HCT116 (cell line): ENCODE measurements around the gene TEX12. TPM values are rescaled to one million over a fixed set of nuclear protein-coding genes. Genes with fewer than 3 reads are reported as not detected.

Source experiments
- ATAC-seq: fragments of 200-7000 bp; cut with Tn5 transposase; 2 replicates; pipeline ENCODE4 v1.9.1; 2020; ENCODE audit warnings: mild to moderate bottlenecking, moderate library complexity
- BruUV-seq: library from RNA; stranded (reverse); fragments of 400-500 nt; replicated peaks from 2 replicates; lab custom pipeline; 2021; lab: Mats Ljungman, UMichigan
- CTCF ChIA-PET: fragments of 300-600 bp; sonication (Branson Sonifier 250); formaldehyde crosslinking; loops from one replicate; lab custom pipeline; 2021; ENCODE audit warnings: antibody characterized with exemption; lab: Charles Lee
- POLR2A ChIA-PET: fragments of 300-600, 350-600 bp; sonication (Branson Sonifier 250); formaldehyde crosslinking; loops from one replicate; lab custom pipeline; 2021; ENCODE audit warnings: antibody characterized with exemption; lab: Charles Lee
- RAD21 ChIA-PET, 2 experiments: fragments of 300-600 bp; sonication (Branson Sonifier 250); formaldehyde crosslinking; loops; one replicate each; lab custom pipeline; 2023; ENCODE audit warnings: low total read pairs in 2 of 2; ENCODE audit not compliant: uncharacterized antibody in 2 of 2, unreplicated experiment in 2 of 2, low non-redundant PET in 1 of 2; lab: Charles Lee
- DNase-seq: peaks from one replicate; pipeline ENCODE4 v3.0.0-alpha.2; 2010; ENCODE audit warnings: low read depth, low spot score
- H2AFZ ChIP-seq: fragments of 200-600 bp; shearing (Covaris generic), sonication (generic); 2 replicates; pipeline ENCODE4 v1.6.1; 2017; ENCODE audit warnings: low read depth, mixed run types, mixed read lengths, antibody characterized with exemption, low read length; ENCODE audit not compliant: poor library complexity, severe bottlenecking
- H3K27ac ChIP-seq: 2 replicates; pipeline ENCODE4 v1.5.1; 2012; ENCODE audit warnings: low read depth, low read length
- H3K27me3 ChIP-seq: fragments of 200-600 bp; sonication (generic); 2 replicates; pipeline ENCODE4 v1.6.1; 2016; ENCODE audit warnings: mixed run types, low read length, mixed read lengths; ENCODE audit not compliant: insufficient read depth
- H3K36me3 ChIP-seq, 2 experiments: fragments of 200-500 bp in 1 of 2; fragments of 200-600 bp in 1 of 2; sonication (Bioruptor generic) in 1 of 2; sonication (generic) in 1 of 2; 2 replicates each; pipeline versions ENCODE4 v1.5.1 to v1.6.1; 2014 to 2016; ENCODE audit warnings: low read length in 2 of 2, inconsistent platforms in 1 of 2, mixed read lengths in 1 of 2, mixed run types in 1 of 2; ENCODE audit not compliant: insufficient read depth in 2 of 2, control insufficient read depth in 1 of 2
- H3K4me1 ChIP-seq, 2 experiments: fragments of 200-600 bp in 1 of 2; sonication (generic) in 1 of 2; 2 replicates each; pipeline versions ENCODE4 v1.5.1 to v1.6.1; 2012 to 2017; ENCODE audit warnings: low read length in 2 of 2, inconsistent platforms in 1 of 2, mild to moderate bottlenecking in 1 of 2, mixed read lengths in 1 of 2, mixed run types in 1 of 2, moderate library complexity in 1 of 2; ENCODE audit not compliant: insufficient read depth in 2 of 2, control insufficient read depth in 1 of 2
- H3K4me2 ChIP-seq: fragments of 200-600 bp; sonication (generic); 2 replicates; pipeline ENCODE4 v1.6.1; 2017; ENCODE audit warnings: mixed run types, low read length, mixed read lengths
- H3K4me3 ChIP-seq, 2 experiments: fragments of 200-600 bp in 1 of 2; sonication (generic) in 1 of 2; replicated peaks in 1 of 2; 2 replicates each; pipeline ENCODE4 v1.5.1; 2011 to 2016; ENCODE audit warnings: low read length in 2 of 2, control low read depth in 1 of 2, low read depth in 1 of 2, mild to moderate bottlenecking in 1 of 2, mixed read lengths in 1 of 2, mixed run types in 1 of 2
- H3K79me2 ChIP-seq: fragments of 200-600 bp; sonication (generic); 2 replicates; pipeline ENCODE4 v1.6.1; 2017; ENCODE audit warnings: mild to moderate bottlenecking, mixed run types, low read length, moderate library complexity, mixed read lengths; ENCODE audit not compliant: insufficient read depth
- H3K9ac ChIP-seq: fragments of 200-600 bp; sonication (generic); 2 replicates; pipeline ENCODE4 v1.6.1; 2016; ENCODE audit warnings: low read length, mixed read lengths
- H3K9me2 ChIP-seq: fragments of 200-600 bp; sonication (generic), shearing (Covaris generic); 2 replicates; pipeline ENCODE4 v1.6.1; 2017; ENCODE audit warnings: mixed run types, mild to moderate bottlenecking, moderate library complexity; ENCODE audit not compliant: insufficient read depth
- H3K9me3 ChIP-seq, 2 experiments: fragments of 200-500 bp in 1 of 2; fragments of 200-600 bp in 1 of 2; sonication (Bioruptor generic) in 1 of 2; sonication (generic) in 1 of 2; 2 replicates each; pipeline ENCODE4 v1.6.1; 2014 to 2017; ENCODE audit warnings: low read length in 2 of 2, mixed read lengths in 2 of 2, inconsistent platforms in 1 of 2, low read depth in 1 of 2, mild to moderate bottlenecking in 1 of 2, mixed run types in 1 of 2, moderate library complexity in 1 of 2; ENCODE audit not compliant: control insufficient read depth in 1 of 2, insufficient read depth in 1 of 2
- H4K20me1 ChIP-seq: fragments of 200-600 bp; sonication (generic), shearing (Covaris generic); 2 replicates; pipeline ENCODE4 v1.6.1; 2017; ENCODE audit warnings: mixed run types, mild to moderate bottlenecking, moderate library complexity; ENCODE audit not compliant: insufficient read depth
- ATF3 ChIP-seq: IDR thresholded peaks from 2 replicates; pipeline ENCODE4 v1.6.1; 2012
- CBX3 ChIP-seq: IDR thresholded peaks from 2 replicates; pipeline ENCODE4 v1.6.1; 2012; ENCODE audit warnings: low read depth
- CEBPB ChIP-seq: IDR thresholded peaks from 2 replicates; pipeline ENCODE4 v1.6.1; 2012; ENCODE audit warnings: low read depth
- CTCF ChIP-seq, 3 experiments: fragments of 200-600 bp in 1 of 3; sonication (generic) in 1 of 3; IDR thresholded peaks in 2 of 3; conservative IDR thresholded peaks in 1 of 3; 2 replicates each; pipeline ENCODE4 v1.5.1; 2012 to 2017; ENCODE audit warnings: low read depth in 2 of 3, low read length in 2 of 3, antibody characterized with exemption in 1 of 3, borderline replicate concordance in 1 of 3, control low read depth in 1 of 3, mild to moderate bottlenecking in 1 of 3, mixed read lengths in 1 of 3, mixed run types in 1 of 3, moderate library complexity in 1 of 3; ENCODE audit not compliant: insufficient read depth in 1 of 3
- EGR1 ChIP-seq: IDR thresholded peaks from 2 replicates; pipeline ENCODE4 v1.6.1; 2012; ENCODE audit warnings: low read depth
- ELF1 ChIP-seq: IDR thresholded peaks from 2 replicates; pipeline ENCODE4 v1.6.1; 2012; ENCODE audit warnings: low read depth, borderline replicate concordance
- FOSL1 ChIP-seq: IDR thresholded peaks from 2 replicates; pipeline ENCODE4 v1.6.1; 2012; ENCODE audit warnings: low read depth
- POLR2A ChIP-seq: IDR thresholded peaks from 2 replicates; pipeline ENCODE4 v1.7.0; 2011; ENCODE audit warnings: borderline replicate concordance; ENCODE audit not compliant: insufficient read depth, insufficient read length; ENCODE audit errors: extremely low read depth
- POLR2AphosphoS5 ChIP-seq: IDR thresholded peaks from 2 replicates; pipeline ENCODE4 v1.6.1; 2011; ENCODE audit warnings: mild to moderate bottlenecking, low read depth, low read length, moderate library complexity
- RAD21 ChIP-seq: IDR thresholded peaks from 2 replicates; pipeline ENCODE4 v1.6.1; 2012; ENCODE audit warnings: low read depth, mild to moderate bottlenecking
- REST ChIP-seq: IDR thresholded peaks from 2 replicates; pipeline ENCODE4 v1.6.1; 2012; ENCODE audit warnings: low read depth
- TCF7L2 ChIP-seq: IDR thresholded peaks from 2 replicates; pipeline ENCODE4 v1.7.0; 2011; ENCODE audit warnings: borderline replicate concordance, inconsistent platforms; ENCODE audit not compliant: insufficient read depth, insufficient read length; ENCODE audit errors: extremely low read depth
- ZBTB33 ChIP-seq: IDR thresholded peaks from 2 replicates; pipeline ENCODE4 v1.6.1; 2011; ENCODE audit warnings: mild to moderate bottlenecking, low read length, moderate library complexity; ENCODE audit not compliant: insufficient replicate concordance; ENCODE audit errors: extremely low read depth
- ZFX ChIP-seq: fragments of 450-650 bp; IDR thresholded peaks from 2 replicates; pipeline ENCODE4 v1.6.1; 2017
- intact Hi-C: fragments of 100-400 bp; cut with micrococcal nuclease; formaldehyde crosslinking; loops from 2 replicates; pipeline ENCODE4 v1.10.0; 2022
- total RNA-seq: library from RNA; stranded (reverse); gene quantifications from one replicate; pipeline ENCODE4 v1.2.1, GENCODE V29; 2021; ENCODE audit not compliant: unreplicated experiment

The TEX12 gene
- total RNA-seq, 1 experiment from 2014 or later: not detected

GRCh38 chr11:112179601-112180000 lies 12.4 kb downstream of the TEX12 start:
- no peak for TF ChIP-seq ZBTB33
- TF ChIP-seq POLR2AphosphoS5: no peak
- CTCF ChIA-PET: no interaction called here
- POLR2A ChIA-PET: no interaction called here

GRCh38 chr11:112182867-112183266 lies 15.7 kb downstream of the TEX12 start:
- ATAC-seq: no peak
- no peaks in the 10 kb centered on the region for H3K27me3 ChIP-seq
- ChIA-PET POLR2A (no interaction called here), RAD21 (no interaction called here), CTCF (no interaction called here)
- H3K9ac ChIP-seq: no peak overlapping the region
- H3K79me2 ChIP-seq: no peaks in the 10 kb centered on the region
- H3K4me1 ChIP-seq: no peaks in the 10 kb centered on the region; a peak in 1 of 4 replicates
- intact Hi-C loops: no loop called here
- no TSS peak for BruUV-seq
- DNase-seq: no peak
- H2AFZ ChIP-seq: no peak overlapping the region
- no peak overlapping the region for H3K27ac ChIP-seq
- no peak overlapping the region for H3K4me3 ChIP-seq
- no peaks in the 10 kb centered on the region for H3K36me3 ChIP-seq
- H3K4me2 ChIP-seq: no peak overlapping the region
- H4K20me1 ChIP-seq: no peaks in the 10 kb centered on the region
- H3K9me3 ChIP-seq: no peaks in the 10 kb centered on the region
- no peaks in the 10 kb centered on the region for H3K9me2 ChIP-seq
- no peak for TF ChIP-seq POLR2A
- no peak for TF ChIP-seq EGR1
- no peak for TF ChIP-seq CEBPB
- TF ChIP-seq ZFX: no peak
- no peak for TF ChIP-seq CTCF (IDR thresholded peaks at IDR 0.05 in 2 of 3, conservative IDR thresholded peaks at IDR 0.05 in 1 of 3; ENCODE audit: borderline replicate concordance in 1 of 3, insufficient read depth in 1 of 3, low read depth in 2 of 3, low read length in 2 of 3)
- TF ChIP-seq ELF1: no peak
- no peak for TF ChIP-seq RAD21
- TF ChIP-seq ATF3: no peak
- TF ChIP-seq CBX3: no peak
- TF ChIP-seq FOSL1: no peak
- no peak for TF ChIP-seq REST
- no peak for TF ChIP-seq TCF7L2

More at GRCh38 chr11:112179601-112180000, 12.4 kb downstream of the TEX12 start:
- ATAC-seq: no peak
- no peak overlapping the region for H3K4me2 ChIP-seq
- BruUV-seq: no TSS peak
- H3K27me3 ChIP-seq: no peaks in the 10 kb centered on the region
- no peak overlapping the region for H3K27ac ChIP-seq
- H3K9me2 ChIP-seq: no peaks in the 10 kb centered on the region
- H4K20me1 ChIP-seq: no peaks in the 10 kb centered on the region
- no peaks in the 10 kb centered on the region for H3K9me3 ChIP-seq
- H3K36me3 ChIP-seq: no peaks in the 10 kb centered on the region
- no peaks in the 10 kb centered on the region for H3K79me2 ChIP-seq
- intact Hi-C loops: loop anchor here (5.0 kb wide), 1 partner anchor 247 kb away; no protein-coding TSS in a partner anchor
- DNase-seq: no peak
- RAD21 ChIA-PET: no interaction called here
- H3K9ac ChIP-seq: no peak overlapping the region
- H3K4me3 ChIP-seq: no peak overlapping the region
- H2AFZ ChIP-seq: no peak overlapping the region
- peaks cover 3 to 17% of the 10 kb centered on the region in 2 experiments; a peak in 3 of 4 replicates for H3K4me1 ChIP-seq
